Measurements from ENCODE around the gene ALDH1L2.
A peak's percentile ranks its signal among the peaks of the same experiment; 100 is the strongest.

The ALDH1L2 gene

DNA sequence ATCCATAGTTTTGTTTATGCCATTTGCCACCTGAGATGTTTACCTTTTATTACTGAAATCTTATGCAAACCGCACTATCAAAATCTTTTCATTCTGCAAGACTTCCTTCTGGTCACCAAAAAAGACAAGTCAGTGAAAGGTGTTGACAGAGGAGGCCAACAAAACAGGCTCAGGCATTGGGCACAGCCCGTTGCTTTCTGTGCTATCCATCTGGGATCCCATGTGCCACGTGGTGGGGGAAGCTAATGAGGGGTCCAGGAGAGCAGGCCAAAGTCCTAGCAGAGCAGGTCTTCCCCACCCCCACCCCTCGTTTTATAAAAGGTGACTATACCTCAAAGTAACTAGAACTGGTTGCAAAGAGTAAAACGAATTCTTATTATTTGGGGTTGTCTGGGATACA lies 1.2 kb downstream of the ALDH1L2 start:
- no peak for DNase-seq

- DNase-seq, result no peak
These were observed 5.3 kb downstream of the ALDH1L2 start for GRCh38 chr12:105078712-105079570.

GRCh38 chr12:105077435-105077834 lies 6.8 kb downstream of the ALDH1L2 start:
- DNase-seq, result no peak

- no peak for DNase-seq
These were observed 7.3 kb downstream of the ALDH1L2 start for GRCh38 chr12:105076913-105077312.

- DNase-seq, result no peak
These were observed 8.2 kb downstream of the ALDH1L2 start for GRCh38 chr12:105076098-105076497.

DNA sequence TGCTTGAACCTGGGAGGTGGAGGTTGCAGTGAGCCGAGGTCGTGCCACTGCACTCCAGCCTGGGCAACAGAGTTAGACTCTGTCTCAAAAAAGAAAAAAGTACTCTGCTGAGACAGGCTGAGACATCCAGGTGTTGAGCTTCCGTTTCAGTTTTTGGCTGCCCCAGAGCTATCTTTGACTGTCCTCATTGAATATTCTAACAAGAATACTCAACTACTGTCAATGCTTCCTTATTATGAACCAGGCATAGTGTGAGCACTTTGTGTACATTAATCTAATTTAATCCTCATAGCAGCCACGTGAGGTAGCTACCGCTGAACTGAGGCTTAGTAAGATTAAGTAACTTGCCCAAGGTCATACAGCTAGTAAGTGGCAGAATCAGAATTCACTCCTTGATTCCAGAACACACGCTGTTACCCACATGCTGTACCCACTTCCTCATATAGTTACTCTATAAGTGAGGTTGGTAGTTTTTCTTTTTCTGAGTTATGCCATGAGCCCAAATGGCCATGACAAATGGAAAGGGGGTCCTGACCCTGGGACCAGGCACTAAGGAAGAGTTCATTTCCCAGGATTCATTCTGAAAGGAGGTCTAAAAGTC lies 11.3 kb downstream of the ALDH1L2 start:
- DNase-seq, result no peak

GRCh38 chr12:105071981-105072380 lies 12.3 kb downstream of the ALDH1L2 start:
- no peak for DNase-seq

- DNase-seq, result no peak
These were observed 14.1 kb downstream of the ALDH1L2 start for GRCh38 chr12:105069936-105070702.

- DNase-seq, result no peak
These were observed 16.7 kb downstream of the ALDH1L2 start for GRCh38 chr12:105067511-105068031.

DNA sequence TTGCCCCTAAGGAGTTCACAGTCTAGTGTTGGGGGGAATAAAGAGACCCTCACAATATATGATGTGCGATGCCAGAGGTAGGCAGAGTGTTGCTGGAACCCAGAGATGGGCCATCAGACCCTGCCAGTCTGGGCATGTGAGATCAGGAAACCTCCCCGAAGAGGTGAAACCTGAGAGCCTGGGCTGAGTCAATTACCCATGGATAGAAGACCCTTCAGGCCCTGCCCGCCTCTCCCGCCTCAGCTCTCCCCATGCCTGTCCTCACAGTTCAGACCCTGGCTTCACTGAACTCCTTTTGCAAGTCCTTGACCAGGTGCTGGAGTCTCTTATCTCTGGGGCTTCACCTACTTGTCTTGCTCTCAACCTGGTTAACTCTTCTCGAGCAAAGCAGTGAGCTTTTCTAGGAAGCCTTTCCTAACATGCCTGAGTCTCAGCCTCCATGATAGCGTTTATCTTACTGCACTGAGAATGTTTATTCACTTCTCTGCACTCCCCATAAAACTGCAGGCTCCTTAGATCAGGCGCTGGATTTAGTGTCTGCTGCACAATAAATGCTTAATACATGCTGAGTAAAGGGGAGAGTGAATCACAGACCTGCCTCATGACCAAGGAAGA lies 19.6 kb downstream of the ALDH1L2 start:
- DNase-seq, result no peak

GRCh38 chr12:105060715-105061378 lies 23.4 kb downstream of the ALDH1L2 start:
- no peak for DNase-seq

DNA sequence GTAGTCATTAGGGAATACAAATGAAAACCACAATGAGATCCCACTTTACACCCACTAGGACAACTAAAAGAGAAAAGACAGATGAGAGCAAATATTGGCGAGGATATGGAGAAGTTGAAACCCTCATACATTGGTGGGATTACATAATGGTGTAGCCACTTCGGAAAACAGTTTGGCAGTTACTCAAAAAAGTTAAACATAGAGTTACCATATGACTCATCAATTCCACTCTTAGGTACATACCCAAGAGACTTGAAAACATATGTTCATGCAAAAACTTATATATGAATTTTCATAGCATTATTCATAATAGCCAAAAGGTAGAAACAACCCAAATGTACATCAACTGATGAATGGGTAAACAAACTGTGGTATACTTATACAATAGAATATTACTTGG lies 27.1 kb downstream of the ALDH1L2 start:
- DNase-seq, result no peak

DNA sequence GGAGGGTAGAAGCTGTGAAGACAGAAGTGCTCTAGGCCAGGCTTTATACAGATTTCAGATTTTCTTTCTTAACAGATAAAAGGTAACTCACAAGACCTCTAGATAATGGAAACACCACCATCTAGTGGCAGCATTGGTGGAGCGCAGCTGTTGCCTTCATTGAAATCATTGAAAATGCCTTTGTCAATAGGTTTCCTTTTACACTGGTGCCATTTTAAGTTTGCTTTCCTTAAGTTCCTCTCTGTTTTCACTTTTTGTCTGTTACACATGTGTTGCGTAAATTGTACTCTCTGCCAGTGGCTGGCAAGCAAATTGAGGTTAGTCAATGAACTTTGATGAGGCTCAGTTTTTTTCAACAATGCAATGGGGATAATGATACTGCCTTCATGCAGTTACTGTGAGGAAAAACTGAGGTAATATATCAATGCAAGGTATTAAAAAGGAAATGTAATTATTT lies 31.1 kb downstream of the ALDH1L2 start:
- peak; percentile 57 for DNase-seq

DNA sequence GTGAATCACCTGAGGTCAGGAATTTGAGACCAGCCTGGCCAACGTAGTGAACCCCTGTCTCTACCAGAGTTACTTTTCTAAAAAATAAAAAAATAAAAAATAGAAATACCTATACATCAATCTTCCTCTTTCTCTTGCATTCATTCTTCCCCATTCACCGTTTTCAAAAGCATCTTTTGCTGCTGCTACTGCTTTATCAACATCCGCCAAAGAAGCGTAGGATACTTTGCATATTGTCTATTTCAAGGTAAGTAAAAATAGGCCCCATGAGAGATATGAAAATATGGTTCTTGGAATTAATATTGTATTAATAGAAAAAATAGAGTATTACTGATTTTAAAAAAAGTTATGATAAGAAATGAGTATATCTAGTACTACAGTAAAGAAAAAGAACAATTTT lies 32.3 kb downstream of the ALDH1L2 start:
- no peak for DNase-seq

GRCh38 chr12:105048315-105048714 lies 35.9 kb downstream of the ALDH1L2 start:
- no peak for DNase-seq

DNA sequence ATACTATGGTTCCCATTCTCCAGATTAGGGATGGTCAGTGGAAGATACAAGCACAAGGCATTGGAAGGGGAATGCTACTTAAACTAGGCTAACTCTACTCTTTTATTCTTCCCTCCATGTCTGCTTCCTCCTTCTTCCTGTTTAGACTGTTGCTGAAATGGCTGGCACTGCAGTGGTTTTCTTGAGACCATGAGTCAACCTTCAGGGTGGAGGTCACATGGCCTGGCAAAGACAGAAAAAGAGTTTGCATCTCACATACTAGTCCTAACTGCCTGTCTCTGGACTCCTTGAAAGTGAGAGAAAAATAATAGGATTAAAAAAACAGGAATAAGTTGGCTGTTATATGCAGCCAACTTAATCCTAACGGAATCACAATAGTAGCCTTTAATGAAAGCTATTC lies 37.0 kb downstream of the ALDH1L2 start:
- no peak for DNase-seq

- peak; percentile 29 for DNase-seq
These were observed 43.1 kb downstream of the ALDH1L2 start for GRCh38 chr12:105041186-105041585.

DNA sequence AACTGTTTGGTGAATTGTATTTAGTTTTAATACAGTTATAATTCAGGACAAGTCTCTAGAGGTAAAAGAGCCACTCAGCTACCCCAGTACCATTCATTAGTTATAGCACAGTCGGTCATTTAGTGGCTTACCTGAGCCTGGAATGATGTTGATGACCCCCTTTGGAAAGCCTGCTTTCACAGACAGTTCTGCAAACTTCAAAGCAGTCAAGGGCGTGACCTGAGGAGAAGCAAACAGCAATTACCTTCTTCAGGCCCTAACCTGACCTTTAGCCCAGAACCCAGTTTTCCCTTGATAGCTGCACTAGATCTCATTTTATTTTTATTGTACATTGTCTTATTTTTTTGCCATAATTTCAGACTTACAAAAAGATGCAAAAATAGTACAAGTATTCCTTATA lies 43.8 kb downstream of the ALDH1L2 start:
- no peak for DNase-seq

GRCh38 chr12:105036937-105037649 lies 47.2 kb downstream of the ALDH1L2 start:
- no peak for DNase-seq

DNA sequence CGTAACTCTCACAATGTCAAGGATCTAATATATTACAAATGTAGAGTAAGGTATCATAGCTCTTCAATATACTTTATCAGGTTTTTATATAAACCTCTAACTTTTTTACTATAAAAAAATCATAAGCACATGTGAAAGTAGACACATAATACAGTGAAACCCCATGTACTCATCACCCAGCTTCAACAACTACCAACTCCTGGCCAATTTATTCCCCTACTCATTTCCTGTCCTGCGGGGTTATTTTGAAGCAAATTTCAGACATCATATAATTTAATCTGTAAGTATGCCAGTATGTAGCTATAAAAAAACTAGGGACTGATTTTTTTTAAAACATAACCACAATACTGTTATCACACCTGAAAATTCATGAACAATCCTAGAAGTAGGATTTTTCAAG lies 50.4 kb downstream of the ALDH1L2 start:
- DNase-seq, result no peak

DNA sequence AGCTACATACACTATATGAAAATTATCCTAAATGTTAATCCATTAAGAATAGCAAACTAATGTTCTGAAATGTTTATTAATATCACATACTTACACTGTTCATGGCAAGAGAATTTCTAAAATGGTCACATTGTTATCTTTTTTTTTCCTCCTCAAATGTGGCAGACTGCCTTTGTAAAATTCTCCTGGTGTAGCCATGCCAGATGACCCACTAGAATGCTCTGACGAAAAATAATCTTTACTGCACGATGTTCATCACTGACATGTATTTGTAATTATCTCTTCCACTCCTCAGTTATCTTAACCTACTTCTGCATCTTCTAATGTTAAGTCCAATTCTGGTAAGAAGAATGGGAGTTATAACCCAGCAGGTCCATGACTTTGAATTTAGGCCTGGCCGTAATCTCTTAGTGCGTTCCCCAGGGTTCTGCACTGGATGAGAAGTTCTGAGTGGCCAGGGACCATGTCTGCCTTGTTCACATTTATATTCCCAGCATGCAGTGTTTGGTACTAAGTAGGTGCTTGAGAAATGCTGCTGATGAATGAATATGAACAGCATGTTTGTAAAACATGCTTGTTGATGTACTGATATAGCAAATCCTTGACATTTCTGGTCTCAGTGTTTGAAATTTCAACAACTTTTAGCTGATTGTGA lies 51.4 kb downstream of the ALDH1L2 start:
- DNase-seq, result no peak
